ENCODE results near the gene FGF14. TPM values are rescaled to one million over a fixed set of nuclear protein-coding genes. Genes with fewer than 3 reads are reported as not detected.
"Not testable (repeated sequence)": the region's sequence is repeated elsewhere in the genome, so short reads cannot be mapped to it uniquely, and the experiment has no call there.

The FGF14 gene
- total RNA-seq, 5 donors from 2014 or later (not counting 1 experiment from before 2014, with no cell fraction given): 0.03 TPM; not detected in 3

DNA sequence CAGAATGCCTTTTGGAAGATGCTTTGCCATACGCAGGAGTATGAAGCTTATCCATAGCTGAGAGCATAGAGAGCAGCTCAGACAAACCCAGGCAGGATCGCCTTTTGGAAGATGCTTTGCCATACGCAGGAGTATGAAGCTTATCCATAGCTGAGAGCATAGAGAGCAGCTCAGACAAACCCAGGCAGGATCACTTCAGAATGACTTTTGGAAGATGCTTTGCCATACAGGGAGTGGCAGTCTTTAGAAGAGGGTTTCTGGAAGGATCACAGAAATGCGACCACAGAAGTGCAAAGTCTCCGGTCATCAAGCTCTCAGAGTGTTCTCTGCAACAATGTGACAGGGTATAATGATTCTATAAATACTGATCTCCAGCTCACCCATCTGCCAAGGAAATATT, 390.4 kb downstream of the FGF14 start:
- 95% methylated on average over 3 of the region's 5 CpGs for WGBS (ENCODE audit: insufficient coverage)
- H3K9me3 Mint-ChIP-seq; CTCF ChIA-PET; H3K4me1 Mint-ChIP-seq; DNase-seq; H3K9me3 ChIP-seq; H3K27me3 Mint-ChIP-seq; H3K36me3 ChIP-seq (ENCODE audit: control insufficient read depth in 2 of 2, extremely low read depth in 1 of 2, insufficient read depth in 1 of 2, low read length in 1 of 2); POLR2A ChIA-PET; ATAC-seq (replicated peaks in 1 of 4); H3K27ac ChIP-seq (ENCODE audit: low read length); H3K27me3 ChIP-seq (replicated peaks in 1 of 2; ENCODE audit: control insufficient read depth in 2 of 2, extremely low read depth in 1 of 2, insufficient read depth in 2 of 2, low read length in 1 of 2); H3K4me3 ChIP-seq (ENCODE audit: control insufficient read depth in 1 of 2, extremely low read depth in 1 of 2, low read length in 1 of 2); H3K36me3 Mint-ChIP-seq; H3K4me1 ChIP-seq (ENCODE audit: control insufficient read depth in 1 of 2, extremely low read depth in 1 of 2, insufficient read depth in 2 of 2, low read length in 2 of 2); H3K4me3 Mint-ChIP-seq; H3K27ac Mint-ChIP-seq: not testable (repeated sequence)

DNA sequence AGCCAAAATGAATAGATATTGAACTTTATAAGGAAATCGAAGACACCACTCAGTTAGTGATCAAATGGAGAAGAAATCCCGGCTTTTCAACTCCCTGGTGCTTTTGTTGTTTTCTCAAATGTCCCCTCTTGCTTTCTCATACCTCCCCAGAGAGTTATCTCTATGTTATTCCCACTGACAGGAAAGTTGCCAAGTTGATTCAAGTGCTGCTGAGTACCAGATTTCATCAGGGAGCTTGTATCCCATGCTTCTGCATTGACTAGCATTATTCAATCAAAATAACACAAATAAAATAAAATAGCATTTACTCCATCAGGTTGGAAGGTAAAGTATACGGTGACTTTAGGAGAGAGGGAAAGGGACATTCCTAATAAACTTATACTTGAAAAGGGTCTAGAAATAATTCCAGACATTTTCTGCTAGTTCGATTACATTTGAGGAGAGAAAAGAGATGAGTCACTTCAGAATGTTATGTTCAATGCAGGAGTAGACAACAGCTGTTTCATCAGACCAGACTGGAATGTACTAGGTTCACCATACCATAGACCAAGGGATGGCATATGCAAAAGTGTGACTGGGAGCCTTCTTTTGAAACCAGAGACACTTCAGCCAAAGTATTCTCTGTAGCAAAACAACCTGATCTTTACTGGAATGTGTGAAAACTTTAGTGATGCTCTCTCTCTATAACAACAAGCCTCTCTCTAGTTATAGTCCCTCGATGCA, 397.8 kb downstream of the FGF14 start:
- no peak overlapping the region for H3K4me3 Mint-ChIP-seq
- peaks cover 0 to 3% (median 3%) of the 10 kb centered on the region in 3 donors for H3K9me3 Mint-ChIP-seq
- CTCF ChIA-PET: interaction anchor here in 1 of 2 donors (0.7 kb wide), 1 partner anchor 272 kb away, joined by 5 read pairs; no protein-coding TSS in a partner anchor
- ATAC-seq (replicated peaks in 1 of 4) (no peak), DNase-seq (no peak)
- no peaks in the 10 kb centered on the region for H3K36me3 Mint-ChIP-seq
- H3K4me1 Mint-ChIP-seq: no peaks in the 10 kb centered on the region
- Histone ChIP-seq H3K36me3 (ENCODE audit: control insufficient read depth in 2 of 2, extremely low read depth in 1 of 2, insufficient read depth in 1 of 2, low read length in 1 of 2) (no peaks in the 10 kb centered on the region), H3K4me1 (ENCODE audit: control insufficient read depth in 1 of 2, extremely low read depth in 1 of 2, insufficient read depth in 2 of 2, low read length in 2 of 2) (no peaks in the 10 kb centered on the region), H3K4me3 (ENCODE audit: control insufficient read depth in 1 of 2, extremely low read depth in 1 of 2, low read length in 1 of 2) (no peak overlapping the region), H3K9me3 (no peaks in the 10 kb centered on the region), H3K27me3 (replicated peaks in 1 of 2; ENCODE audit: control insufficient read depth in 2 of 2, extremely low read depth in 1 of 2, insufficient read depth in 2 of 2, low read length in 1 of 2) (no peaks in the 10 kb centered on the region), H3K27ac (ENCODE audit: low read length) (no peak overlapping the region)
- no CpG with 5 or more reads among the region's 5 CpGs for WGBS (ENCODE audit: insufficient coverage)
- H3K27me3 Mint-ChIP-seq: peaks cover 0 to 5% of the 10 kb centered on the region in 2 donors
- no peak overlapping the region for H3K27ac Mint-ChIP-seq
- POLR2A ChIA-PET: no interaction called here

DNA sequence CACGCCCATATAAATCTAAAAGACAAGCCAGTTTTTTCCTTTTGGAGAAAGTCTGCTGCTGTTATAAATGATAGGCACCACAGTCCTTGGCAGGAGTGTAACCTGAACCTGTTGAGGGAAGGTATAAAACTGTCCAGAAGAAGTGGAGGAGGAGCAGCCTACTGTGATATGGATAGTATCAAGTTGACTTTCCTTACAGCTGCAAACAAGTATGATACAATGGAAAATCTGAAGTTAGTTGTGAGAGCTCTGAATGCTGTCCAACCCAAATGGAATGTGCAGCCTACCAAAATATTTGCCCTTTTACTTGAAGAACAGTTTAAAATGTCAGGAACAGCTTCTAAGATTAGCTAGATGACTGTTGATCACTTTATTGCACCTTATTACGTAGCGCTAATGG, 399.6 kb downstream of the FGF14 start:
- no peak overlapping the region for H3K27ac Mint-ChIP-seq
- Histone ChIP-seq H3K36me3 (ENCODE audit: control insufficient read depth in 2 of 2, extremely low read depth in 1 of 2, insufficient read depth in 1 of 2, low read length in 1 of 2) (no peaks in the 10 kb centered on the region), H3K9me3 (no peaks in the 10 kb centered on the region), H3K27me3 (replicated peaks in 1 of 2; ENCODE audit: control insufficient read depth in 2 of 2, extremely low read depth in 1 of 2, insufficient read depth in 2 of 2, low read length in 1 of 2) (no peaks in the 10 kb centered on the region), H3K4me1 (ENCODE audit: control insufficient read depth in 1 of 2, extremely low read depth in 1 of 2, insufficient read depth in 2 of 2, low read length in 2 of 2) (no peaks in the 10 kb centered on the region), H3K27ac (ENCODE audit: low read length) (no peak overlapping the region), H3K4me3 (ENCODE audit: control insufficient read depth in 1 of 2, extremely low read depth in 1 of 2, low read length in 1 of 2) (no peak overlapping the region)
- ChIA-PET POLR2A (no interaction called here), CTCF (no interaction called here)
- no peaks in the 10 kb centered on the region for H3K4me1 Mint-ChIP-seq
- no peak for ATAC-seq (replicated peaks in 1 of 4)
- no peaks in the 10 kb centered on the region for H3K36me3 Mint-ChIP-seq
- no peak for DNase-seq
- H3K27me3 Mint-ChIP-seq: peaks cover 0 to 3% of the 10 kb centered on the region in 2 donors
- WGBS (ENCODE audit: insufficient coverage): no CpG with 5 or more reads among the region's 3 CpGs
- H3K4me3 Mint-ChIP-seq: no peak overlapping the region
- H3K9me3 Mint-ChIP-seq: peaks cover 0 to 3% (median 2%) of the 10 kb centered on the region in 3 donors

GRCh38 chr13:102000764-102001163, 401.1 kb downstream of the FGF14 start:
- no peak for ATAC-seq (replicated peaks in 1 of 4)
- CTCF ChIA-PET: no interaction called here

GRCh38 chr13:101998129-101998528, 403.7 kb downstream of the FGF14 start:
- POLR2A ChIA-PET: no interaction called here
- CTCF ChIA-PET: no interaction called here
- WGBS (ENCODE audit: insufficient coverage): no CpG with 5 or more reads among the region's 1 CpG
- peaks cover 0 to 3% of the 10 kb centered on the region in 2 donors for H3K27me3 Mint-ChIP-seq
- no peaks in the 10 kb centered on the region for H3K36me3 Mint-ChIP-seq
- ATAC-seq (replicated peaks in 1 of 4): no peak
- H3K27ac Mint-ChIP-seq: no peak overlapping the region
- Histone ChIP-seq H3K36me3 (ENCODE audit: control insufficient read depth in 2 of 2, extremely low read depth in 1 of 2, insufficient read depth in 1 of 2, low read length in 1 of 2) (no peaks in the 10 kb centered on the region), H3K27me3 (replicated peaks in 1 of 2; ENCODE audit: control insufficient read depth in 2 of 2, extremely low read depth in 1 of 2, insufficient read depth in 2 of 2, low read length in 1 of 2) (no peaks in the 10 kb centered on the region), H3K4me1 (ENCODE audit: control insufficient read depth in 1 of 2, extremely low read depth in 1 of 2, insufficient read depth in 2 of 2, low read length in 2 of 2) (no peaks in the 10 kb centered on the region), H3K4me3 (ENCODE audit: control insufficient read depth in 1 of 2, extremely low read depth in 1 of 2, low read length in 1 of 2) (no peak overlapping the region), H3K9me3 (no peaks in the 10 kb centered on the region), H3K27ac (ENCODE audit: low read length) (no peak overlapping the region)
- no peak overlapping the region for H3K4me3 Mint-ChIP-seq
- H3K9me3 Mint-ChIP-seq: peaks cover 0 to 8% (median 2%) of the 10 kb centered on the region in 3 donors
- no peak for DNase-seq
- no peaks in the 10 kb centered on the region for H3K4me1 Mint-ChIP-seq

More at GRCh38 chr13:102000764-102001163, 401.1 kb downstream of the FGF14 start:
- Histone ChIP-seq H3K27me3 (replicated peaks in 1 of 2; ENCODE audit: control insufficient read depth in 2 of 2, extremely low read depth in 1 of 2, insufficient read depth in 2 of 2, low read length in 1 of 2) (no peaks in the 10 kb centered on the region), H3K27ac (ENCODE audit: low read length) (no peak overlapping the region), H3K9me3 (no peaks in the 10 kb centered on the region), H3K4me1 (ENCODE audit: control insufficient read depth in 1 of 2, extremely low read depth in 1 of 2, insufficient read depth in 2 of 2, low read length in 2 of 2) (no peaks in the 10 kb centered on the region), H3K4me3 (ENCODE audit: control insufficient read depth in 1 of 2, extremely low read depth in 1 of 2, low read length in 1 of 2) (no peak overlapping the region), H3K36me3 (ENCODE audit: control insufficient read depth in 2 of 2, extremely low read depth in 1 of 2, insufficient read depth in 1 of 2, low read length in 1 of 2) (no peaks in the 10 kb centered on the region)
- POLR2A ChIA-PET: no interaction called here
- no peak for DNase-seq
- Mint-ChIP-seq H3K4me3 (no peak overlapping the region), H3K9me3 (peaks cover 0 to 8% (median 2%) of the 10 kb centered on the region in 3 donors), H3K4me1 (no peaks in the 10 kb centered on the region), H3K27ac (no peak overlapping the region), H3K36me3 (no peaks in the 10 kb centered on the region), H3K27me3 (peaks cover 0 to 3% of the 10 kb centered on the region in 2 donors)

DNA sequence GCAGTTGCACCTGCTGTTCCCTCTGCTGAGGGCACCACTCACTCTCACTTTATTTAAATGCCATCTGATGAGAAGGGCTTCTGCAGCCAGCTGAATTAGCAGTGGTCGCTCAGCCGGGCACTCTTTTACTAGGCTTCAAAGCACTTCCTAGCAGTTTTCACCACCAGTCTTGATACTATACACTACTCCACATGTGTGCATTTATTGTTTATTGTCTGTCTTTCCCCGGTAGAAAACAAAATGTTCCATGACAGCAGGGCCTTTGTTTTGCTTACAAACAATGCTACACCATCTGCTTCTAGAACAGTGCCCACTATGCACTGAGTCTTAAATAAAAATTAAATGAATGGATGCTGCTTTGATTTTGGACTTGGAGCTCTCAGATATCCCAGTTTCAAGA, 404.9 kb downstream of the FGF14 start:
- H3K36me3 ChIP-seq (ENCODE audit: control insufficient read depth in 2 of 2, extremely low read depth in 1 of 2, insufficient read depth in 1 of 2, low read length in 1 of 2): no peaks in the 10 kb centered on the region
- peaks cover 0 to 3% of the 10 kb centered on the region in 2 donors for H3K27me3 Mint-ChIP-seq
- WGBS (ENCODE audit: insufficient coverage): 88% methylated on average over 1 of the region's 3 CpGs
- no peak for ATAC-seq (replicated peaks in 1 of 4)
- H3K27ac Mint-ChIP-seq: no peak overlapping the region
- CTCF ChIA-PET: no interaction called here
- no peak overlapping the region for H3K4me3 Mint-ChIP-seq
- POLR2A ChIA-PET: interaction anchor here in 1 of 2 donors (0.5 kb wide), 1 partner anchor 21 kb away, joined by 7 read pairs; no protein-coding TSS in a partner anchor
- peaks cover 0 to 8% (median 2%) of the 10 kb centered on the region in 3 donors for H3K9me3 Mint-ChIP-seq
- H3K27ac ChIP-seq (ENCODE audit: low read length): no peak overlapping the region
- H3K4me3 ChIP-seq (ENCODE audit: control insufficient read depth in 1 of 2, extremely low read depth in 1 of 2, low read length in 1 of 2): no peak overlapping the region
- H3K27me3 ChIP-seq (replicated peaks in 1 of 2; ENCODE audit: control insufficient read depth in 2 of 2, extremely low read depth in 1 of 2, insufficient read depth in 2 of 2, low read length in 1 of 2): no peaks in the 10 kb centered on the region
- H3K4me1 Mint-ChIP-seq: no peaks in the 10 kb centered on the region
- H3K36me3 Mint-ChIP-seq: no peaks in the 10 kb centered on the region
- no peaks in the 10 kb centered on the region for H3K4me1 ChIP-seq (ENCODE audit: control insufficient read depth in 1 of 2, extremely low read depth in 1 of 2, insufficient read depth in 2 of 2, low read length in 2 of 2)
- DNase-seq: no peak
- no peaks in the 10 kb centered on the region for H3K9me3 ChIP-seq
